H9 (cell line): ENCODE results near the gene EPM2A. TPM values are rescaled to one million over a fixed set of nuclear protein-coding genes. Genes with fewer than 3 reads are reported as not detected.

Experiments used
- DNase-seq: peaks from one replicate; pipeline ENCODE4 v3.0.0-alpha.2; 2017
- H2AFZ ChIP-seq: one replicate; pipeline ENCODE4 v1.6.1; 2013; ENCODE audit warnings: mild to moderate bottlenecking, low read length, control low read depth, moderate library complexity
- H2AK5ac ChIP-seq: 2 replicates; pipeline ENCODE4 v1.6.1; 2013; ENCODE audit warnings: low read length, control low read depth, mixed read lengths; ENCODE audit not compliant: insufficient read length
- H2BK120ac ChIP-seq: one replicate; pipeline ENCODE4 v1.6.1; 2013; ENCODE audit warnings: low read depth, mild to moderate bottlenecking, low read length, control low read depth, inconsistent platforms; ENCODE audit not compliant: poor library complexity, severe bottlenecking
- H2BK12ac ChIP-seq: 2 replicates; pipeline ENCODE4 v1.6.1; 2013; ENCODE audit warnings: low read length, control low read depth, mixed read lengths, low read depth; ENCODE audit not compliant: insufficient read length
- H2BK15ac ChIP-seq: 2 replicates; pipeline ENCODE4 v1.6.1; 2013; ENCODE audit warnings: low read depth, low read length, control low read depth
- H2BK20ac ChIP-seq: one replicate; pipeline ENCODE4 v1.6.1; 2013; ENCODE audit warnings: low read depth, mild to moderate bottlenecking, low read length, control low read depth, inconsistent platforms; ENCODE audit not compliant: poor library complexity, severe bottlenecking
- H2BK5ac ChIP-seq: 2 replicates; pipeline ENCODE4 v1.6.1; 2013; ENCODE audit warnings: low read length, control low read depth, mixed read lengths; ENCODE audit not compliant: insufficient read length
- H3K14ac ChIP-seq: 2 replicates; pipeline ENCODE4 v1.6.1; 2013; ENCODE audit warnings: low read length, control low read depth; ENCODE audit not compliant: insufficient read depth
- H3K18ac ChIP-seq: 2 replicates; pipeline ENCODE4 v1.6.1; 2013; ENCODE audit warnings: low read depth, mild to moderate bottlenecking, mixed read lengths, low read length, control low read depth; ENCODE audit not compliant: insufficient read length
- H3K23ac ChIP-seq: 2 replicates; pipeline ENCODE4 v1.6.1; 2013; ENCODE audit warnings: low read length, control low read depth, mixed read lengths, low read depth; ENCODE audit not compliant: insufficient read length
- H3K23me2 ChIP-seq: 2 replicates; pipeline ENCODE4 v1.6.1; 2013; ENCODE audit warnings: low read depth, mild to moderate bottlenecking, mixed read lengths, low read length, control low read depth; ENCODE audit not compliant: insufficient read length, poor library complexity, severe bottlenecking
- H3K27ac ChIP-seq: 2 replicates; pipeline ENCODE4 v1.5.1; 2013; ENCODE audit warnings: low read length, control low read depth, mixed read lengths, low read depth; ENCODE audit not compliant: insufficient read length
- H3K27me3 ChIP-seq: 2 replicates; pipeline ENCODE4 v1.6.1; 2013; ENCODE audit warnings: low read length, control low read depth, inconsistent platforms; ENCODE audit not compliant: insufficient read depth
- H3K4ac ChIP-seq: 2 replicates; pipeline ENCODE4 v1.6.1; 2013; ENCODE audit warnings: low read depth, mild to moderate bottlenecking, control low read depth, inconsistent platforms, low read length, moderate library complexity
- H3K4me1 ChIP-seq: 2 replicates; pipeline ENCODE4 v1.6.1; 2013; ENCODE audit warnings: low read length, control low read depth, inconsistent platforms; ENCODE audit not compliant: insufficient read depth
- H3K4me2 ChIP-seq: 2 replicates; pipeline ENCODE4 v1.6.1; 2013; ENCODE audit warnings: low read length, control low read depth, mixed read lengths; ENCODE audit not compliant: insufficient read length, insufficient read depth
- H3K56ac ChIP-seq: 2 replicates; pipeline ENCODE4 v1.6.1; 2013; ENCODE audit warnings: low read depth, mild to moderate bottlenecking, mixed read lengths, low read length, control low read depth; ENCODE audit not compliant: insufficient read length
- H3K79me1 ChIP-seq: 2 replicates; pipeline ENCODE4 v1.6.1; 2013; ENCODE audit warnings: low read depth, mild to moderate bottlenecking, moderate library complexity, low read length, control low read depth, inconsistent platforms; ENCODE audit not compliant: insufficient read depth, poor library complexity, severe bottlenecking
- H3K79me2 ChIP-seq: 2 replicates; pipeline ENCODE4 v1.6.1; 2013; ENCODE audit warnings: low read length, control low read depth, inconsistent platforms; ENCODE audit not compliant: insufficient read depth
- H3K9ac ChIP-seq: 2 replicates; pipeline ENCODE4 v1.6.1; 2013; ENCODE audit warnings: low read length, control low read depth, mixed read lengths; ENCODE audit not compliant: insufficient read length; ENCODE audit errors: extremely low read depth
- H3K9me3 ChIP-seq: one replicate; pipeline ENCODE4 v1.6.1; 2013; ENCODE audit warnings: low read depth, low read length, inconsistent platforms; ENCODE audit not compliant: control insufficient read depth
- H3T11ph ChIP-seq: one replicate; pipeline ENCODE4 v1.6.1; 2013; ENCODE audit warnings: mild to moderate bottlenecking, low read length, control low read depth, inconsistent platforms
- H4K20me1 ChIP-seq: one replicate; pipeline ENCODE4 v1.6.1; 2013; ENCODE audit not compliant: control insufficient read depth, insufficient read length, insufficient read depth
- H4K5ac ChIP-seq: 2 replicates; pipeline ENCODE4 v1.6.1; 2013; ENCODE audit warnings: low read depth, mild to moderate bottlenecking, mixed read lengths, low read length, control low read depth; ENCODE audit not compliant: insufficient read length
- H4K8ac ChIP-seq: replicated peaks from 2 replicates; pipeline ENCODE4 v1.6.1; 2013; ENCODE audit warnings: low read length, control low read depth, mixed read lengths, low read depth; ENCODE audit not compliant: insufficient read length
- H4K91ac ChIP-seq: 2 replicates; pipeline ENCODE4 v1.6.1; 2013; ENCODE audit warnings: low read depth, mild to moderate bottlenecking, moderate library complexity, mixed read lengths, low read length, control low read depth; ENCODE audit not compliant: insufficient read length
- H3K27ac Mint-ChIP-seq, 3 experiments: 2 replicates in 2 of 3; 3 replicates in 1 of 3; pipeline ENCODE4 v1.8.0; 2020 to 2021; ENCODE audit warnings: mixed read lengths in 3 of 3, mild to moderate bottlenecking in 1 of 3, moderate library complexity in 1 of 3
- H3K27me3 Mint-ChIP-seq: 2 replicates; pipeline ENCODE4 v1.8.0; 2021; ENCODE audit warnings: low read depth, mild to moderate bottlenecking, moderate library complexity, mixed read lengths
- H3K36me3 Mint-ChIP-seq, 3 experiments: 2 replicates in 2 of 3; 3 replicates in 1 of 3; pipeline ENCODE4 v1.8.0; 2020 to 2021; ENCODE audit warnings: low read depth in 3 of 3, mixed read lengths in 3 of 3; ENCODE audit not compliant: insufficient read depth in 1 of 3
- H3K4me1 Mint-ChIP-seq, 2 experiments: 2 replicates each; pipeline ENCODE4 v1.8.0; 2020; ENCODE audit warnings: mixed read lengths in 2 of 2
- H3K4me3 Mint-ChIP-seq, 2 experiments: 2 replicates in 1 of 2; 3 replicates in 1 of 2; pipeline ENCODE4 v1.8.0; 2020 to 2021; ENCODE audit warnings: mild to moderate bottlenecking in 2 of 2, mixed read lengths in 2 of 2, moderate library complexity in 1 of 2
- H3K9me3 Mint-ChIP-seq, 2 experiments: 2 replicates in 1 of 2; 3 replicates in 1 of 2; pipeline ENCODE4 v1.8.0; 2020; ENCODE audit warnings: mild to moderate bottlenecking in 2 of 2, mixed read lengths in 2 of 2, moderate library complexity in 1 of 2
- CTCF ChIP-seq: fragments of 200-600 bp; sonication (generic); conservative IDR thresholded peaks from 3 replicates; pipeline ENCODE4 v1.8.0; 2021; ENCODE audit warnings: antibody characterized with exemption, mild to moderate bottlenecking
- total RNA-seq: library from RNA; stranded (reverse); gene quantifications from 2 replicates; pipeline ENCODE4 v1.2.1, GENCODE V29; 2021

The EPM2A gene
- total RNA-seq, 1 experiment from 2014 or later: 8.2 TPM

- DNase-seq: no peak
Measured at GRCh38 chr6:145763742-145764141, 28.4 kb upstream of the EPM2A start.

More at GRCh38 chr6:145763742-145764141, 28.4 kb upstream of the EPM2A start:
- Histone ChIP-seq H3K79me2 (no peaks in the 10 kb centered on the region), H3T11ph (no peak overlapping the region), H3K4me2 (no peak overlapping the region), H2BK120ac (no peak overlapping the region), H3K4me1 (no peaks in the 10 kb centered on the region), H2BK20ac (no peak overlapping the region), H2BK5ac (no peak overlapping the region), H4K91ac (no peak overlapping the region), H3K14ac (no peak overlapping the region), H3K23ac (no peak overlapping the region), H2AK5ac (no peak overlapping the region), H3K56ac (no peak overlapping the region), H4K8ac (no peak overlapping the region), H3K4ac (no peak overlapping the region), H3K9me3 (no peaks in the 10 kb centered on the region), H3K79me1 (no peaks in the 10 kb centered on the region), H3K18ac (no peak overlapping the region), H3K23me2 (no peaks in the 10 kb centered on the region), H2BK15ac (no peak overlapping the region), H4K5ac (no peak overlapping the region), H4K20me1 (no peaks in the 10 kb centered on the region), H2BK12ac (no peak overlapping the region), H3K27me3 (no peaks in the 10 kb centered on the region), H3K9ac (no peak overlapping the region), H3K27ac (no peak overlapping the region), H2AFZ (no peak overlapping the region)
- Mint-ChIP-seq H3K36me3 (no peaks in the 10 kb centered on the region; a peak in 1 of 7 replicates), H3K4me1 (peaks cover 0 to 4% of the 10 kb centered on the region in 2 experiments; a peak in 2 of 4 replicates), H3K4me3 (no peak overlapping the region), H3K9me3 (peaks cover 4 to 5% of the 10 kb centered on the region in 2 experiments; a peak in 2 of 5 replicates), H3K27me3 (no peaks in the 10 kb centered on the region; the same call in 1 of the 2 replicates), H3K27ac (no peak overlapping the region)
- no peak for TF ChIP-seq CTCF
